Measurements from ENCODE around the gene PKIG. TPM values are rescaled to one million over a fixed set of nuclear protein-coding genes. Genes with fewer than 3 reads are reported as not detected.
A peak's percentile ranks its signal among the peaks of the same experiment; 100 is the strongest.

The PKIG gene
- total RNA-seq, 1 donor from 2014 or later: 30.1 TPM

GRCh38 chr20:44619294-44619693, 36.9 kb downstream of the PKIG start:
- H3K27ac Mint-ChIP-seq (ENCODE audit: unreplicated experiment): peak overlapping the region; percentile 44

DNA sequence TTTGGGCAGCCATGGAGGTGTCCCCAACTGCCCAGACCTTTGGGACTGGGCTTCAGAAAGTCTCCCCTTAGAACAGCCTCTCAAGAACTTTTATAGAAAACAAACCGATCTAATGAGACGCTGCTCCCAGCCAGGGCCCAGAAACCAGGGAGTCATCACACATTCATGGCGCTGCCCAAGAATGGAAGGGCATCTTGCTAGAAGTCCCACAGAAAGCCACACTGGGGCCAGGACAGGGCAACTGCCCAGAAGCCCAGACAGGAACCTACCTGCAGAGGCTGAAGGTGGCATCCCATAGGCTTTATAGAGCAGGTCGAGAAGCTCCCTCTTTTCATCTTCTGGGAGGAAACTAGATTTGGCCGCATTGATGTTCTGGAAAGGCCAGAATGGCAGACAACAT, 37.7 kb downstream of the PKIG start:
- no peak overlapping the region for H3K27ac Mint-ChIP-seq (ENCODE audit: unreplicated experiment)

More at GRCh38 chr20:44619294-44619693, 36.9 kb downstream of the PKIG start:
- Histone ChIP-seq H4K20me1 (ENCODE audit: insufficient read depth, low read length) (peaks cover 7% of the 10 kb centered on the region), H3K4me3 (ENCODE audit: insufficient read depth, low read depth, low read length) (no peak overlapping the region), H3K36me3 (ENCODE audit: insufficient read depth, low read length) (no peaks in the 10 kb centered on the region), H3K9ac (ENCODE audit: low read length) (no peak overlapping the region), H2AFZ (ENCODE audit: low read depth, low read length) (no peak overlapping the region), H3K79me2 (ENCODE audit: insufficient read depth, low read length) (no peaks in the 10 kb centered on the region), H3K9me3 (ENCODE audit: insufficient read depth, low read depth, low read length) (peaks cover 4% of the 10 kb centered on the region), H3K27ac (ENCODE audit: low read depth, low read length) (no peak overlapping the region), H3K4me2 (ENCODE audit: low read length) (no peak overlapping the region), H3K4me1 (ENCODE audit: insufficient read depth, low read length) (peaks cover 5% of the 10 kb centered on the region), H3K27me3 (ENCODE audit: insufficient read depth, low read length) (no peaks in the 10 kb centered on the region)
- DNase-seq (ENCODE audit: low read depth) (no peak), FAIRE-seq (no peak)
- TF ChIP-seq CTCF (IDR thresholded peaks at IDR 0.05; ENCODE audit: insufficient read depth, low read depth, low read length): no peak
- TF ChIP-seq EZH2 (IDR thresholded peaks at IDR 0.05; ENCODE audit: insufficient read depth, low read length): no peak
- peaks cover 47% of the 10 kb centered on the region for H3K36me3 Mint-ChIP-seq (ENCODE audit: low read depth, unreplicated experiment)
- peaks cover 14% of the 10 kb centered on the region for H3K4me1 Mint-ChIP-seq (ENCODE audit: low read depth, unreplicated experiment)
- no peak overlapping the region for H3K4me3 Mint-ChIP-seq (ENCODE audit: unreplicated experiment)
- H3K9me3 Mint-ChIP-seq (ENCODE audit: unreplicated experiment): peaks cover 6% of the 10 kb centered on the region
- H3K27me3 Mint-ChIP-seq (ENCODE audit: low read depth, unreplicated experiment): no peaks in the 10 kb centered on the region

More for the DNA sequence above, 37.7 kb downstream of the PKIG start:
- Histone ChIP-seq H3K36me3 (ENCODE audit: insufficient read depth, low read length) (no peaks in the 10 kb centered on the region), H3K4me1 (ENCODE audit: insufficient read depth, low read length) (peaks cover 5% of the 10 kb centered on the region), H3K4me2 (ENCODE audit: low read length) (no peak overlapping the region), H3K9me3 (ENCODE audit: insufficient read depth, low read depth, low read length) (peaks cover 4% of the 10 kb centered on the region), H3K27ac (ENCODE audit: low read depth, low read length) (no peak overlapping the region), H3K9ac (ENCODE audit: low read length) (no peak overlapping the region), H4K20me1 (ENCODE audit: insufficient read depth, low read length) (peaks cover 5% of the 10 kb centered on the region), H2AFZ (ENCODE audit: low read depth, low read length) (no peak overlapping the region), H3K79me2 (ENCODE audit: insufficient read depth, low read length) (no peaks in the 10 kb centered on the region), H3K4me3 (ENCODE audit: insufficient read depth, low read depth, low read length) (no peak overlapping the region), H3K27me3 (ENCODE audit: insufficient read depth, low read length) (no peaks in the 10 kb centered on the region)
- TF ChIP-seq CTCF (IDR thresholded peaks at IDR 0.05; ENCODE audit: insufficient read depth, low read depth, low read length) (no peak), EZH2 (IDR thresholded peaks at IDR 0.05; ENCODE audit: insufficient read depth, low read length) (no peak)
- H3K27me3 Mint-ChIP-seq (ENCODE audit: low read depth, unreplicated experiment): no peaks in the 10 kb centered on the region
- no peak overlapping the region for H3K4me3 Mint-ChIP-seq (ENCODE audit: unreplicated experiment)
- H3K4me1 Mint-ChIP-seq (ENCODE audit: low read depth, unreplicated experiment): peaks cover 11% of the 10 kb centered on the region
- H3K36me3 Mint-ChIP-seq (ENCODE audit: low read depth, unreplicated experiment): peaks cover 50% of the 10 kb centered on the region
- DNase-seq (ENCODE audit: low read depth): no peak
- peaks cover 9% of the 10 kb centered on the region for H3K9me3 Mint-ChIP-seq (ENCODE audit: unreplicated experiment)
- no peak for FAIRE-seq
